Stomach (tissue), 9 donors: ENCODE data around the gene CLTCL1. TPM values are rescaled to one million over a fixed set of nuclear protein-coding genes. Genes with fewer than 3 reads are reported as not detected.

ENCODE experiments used
- DNase-seq, 2 donors: peaks; one replicate each; pipeline versions ENCODE4 v3.0.0 to v3.0.0-alpha.2; 2013 to 2019
- H3K27ac ChIP-seq, 5 donors: fragments of 200-600 bp in 4 of 5; sonication (generic) in 4 of 5; one replicate each; pipeline ENCODE4 v1.5.1; 2013 to 2019; ENCODE audit warnings: mild to moderate bottlenecking in 1 of 5, moderate library complexity in 1 of 5
- H3K27me3 ChIP-seq, 3 donors: fragments of 200-600 bp; sonication (generic); one replicate each; pipeline ENCODE4 v1.5.1; 2017 to 2019; ENCODE audit warnings: mixed run types in 1 of 3
- H3K36me3 ChIP-seq, 4 donors: fragments of 200-600 bp; sonication (generic); 1 replicate in 3 of 4; 2 replicates in 1 of 4; pipeline ENCODE4 v1.5.1; 2016 to 2019
- H3K4me1 ChIP-seq, 4 donors: fragments of 200-600 bp; sonication (generic); one replicate each; pipeline ENCODE4 v1.5.1; 2016 to 2019
- H3K4me3 ChIP-seq, 4 donors: fragments of 200-600 bp; sonication (generic) in 3 of 4; one replicate each; pipeline ENCODE4 v1.5.1; 2016 to 2019; ENCODE audit warnings: mild to moderate bottlenecking in 1 of 4
- H3K9me3 ChIP-seq, 4 donors: fragments of 200-600 bp; sonication (generic); one replicate each; pipeline ENCODE4 v1.5.1; 2016 to 2019
- EP300 ChIP-seq: sonication (generic); formaldehyde crosslinking; IDR thresholded peaks from one replicate; pipeline ENCODE4 v1.6.1; 2017; ENCODE audit warnings: antibody characterized with exemption
- POLR2A ChIP-seq, 4 donors: fragments of 450-650 bp; IDR thresholded peaks; one replicate each; pipeline ENCODE4 v1.6.1; 2016; ENCODE audit warnings: antibody characterized with exemption in 4 of 4, control low read depth in 2 of 4, mild to moderate bottlenecking in 1 of 4, moderate library complexity in 1 of 4
- POLR2AphosphoS5 ChIP-seq, 3 donors: sonication (generic); formaldehyde crosslinking; IDR thresholded peaks; one replicate each; pipeline ENCODE4 v1.6.1; 2016; ENCODE audit warnings: antibody characterized with exemption in 3 of 3
- WGBS, 5 donors: extraction: QIAGEN DNeasy Blood & Tissue Kit in 3 of 5; methylation state at CpG; one replicate each; pipeline versions ENCODE4 v1.1.5 to v1.1.7; 2013 to 2018; 5-methylcytosine and 5-hydroxymethylcytosine counted together
- intact Hi-C: fragments of 100-400 bp; cut with DNase I; formaldehyde crosslinking; loops from one replicate; pipeline ENCODE4 v1.15.1; 2023; ENCODE audit warnings: low total_unique reads
- polyA plus RNA-seq, 3 donors: library from polyadenylated mRNA; stranded (reverse); fragments of 200-250 nt; gene quantifications; one replicate each; pipeline ENCODE4 v1.2.3, GENCODE V29; 2013
- total RNA-seq, 5 donors: library from RNA; depleted of rRNA; stranded (reverse); fragments of >200 nt; gene quantifications; one replicate each; pipeline versions ENCODE4 v1.1.0 to v1.2.3, GENCODE V29; 2014 to 2016
- TF ChIP-seq, protein P1 (sequence below), 7 experiments: fragments of 450-650 bp in 4 of 7; fragments of 200-600 bp in 3 of 7; sonication (generic) in 3 of 7; IDR thresholded peaks; one replicate each; pipeline ENCODE4 v1.5.1; 2016 to 2019; ENCODE audit warnings: antibody characterized with exemption in 7 of 7, control low read depth in 2 of 7, mild to moderate bottlenecking in 1 of 7
- donor health status: healthy with polysubstance abuse.
- donor health status: Bipolar disorder and iron deficiency.
- donor health status: healthy.

CLTCL1 gene
- total and polyA plus RNA-seq, 8 donors, result 3.0 to 10.1 (median 4.7) TPM

DNA sequence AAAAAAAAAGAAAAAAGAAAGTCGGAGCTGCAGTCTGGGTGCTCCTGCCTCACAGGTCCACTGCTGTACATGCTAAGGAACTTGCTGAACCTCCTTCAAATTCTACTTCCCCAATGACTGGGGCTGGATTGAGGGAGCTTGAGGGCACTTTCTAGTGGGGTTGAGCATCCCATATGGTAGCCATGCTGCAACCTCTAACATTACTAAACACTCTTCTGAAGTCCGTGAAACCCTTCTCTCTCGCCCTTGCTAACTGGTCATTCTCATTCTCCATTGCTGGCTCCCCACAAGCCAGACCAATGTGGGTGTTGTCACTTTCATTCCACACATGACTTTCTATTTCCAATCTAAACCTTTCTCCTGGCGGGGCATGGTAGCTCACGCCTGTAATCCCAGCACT lies 148.3 kb downstream of the CLTCL1 start:
- peak overlapping the region in 3 of 4 donors; percentile 72 to 87 (median 82) for H3K4me3 ChIP-seq
- 86 to 94% (median 88%) methylated on average over 5 of the region's 5 CpGs for WGBS, 5 donors

DNA sequence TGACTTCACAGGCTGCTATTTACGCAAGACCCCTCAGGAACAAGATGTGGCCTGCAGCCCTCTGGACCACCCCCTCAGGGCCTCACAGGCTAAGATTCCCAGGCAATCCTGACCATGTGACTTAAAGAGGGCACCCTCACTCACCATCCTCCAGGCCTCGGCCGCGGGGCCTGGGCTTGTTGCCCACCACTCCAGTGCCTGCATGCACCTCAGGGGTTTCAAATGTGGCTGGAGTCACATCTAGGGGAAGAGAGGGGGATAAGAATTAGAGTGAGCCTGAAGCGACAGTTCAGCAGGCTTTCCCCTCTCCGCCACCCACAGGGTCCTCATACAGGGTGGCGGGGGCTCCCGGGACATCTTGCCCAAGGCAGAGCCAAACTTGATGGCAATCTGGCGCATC lies 149.1 kb downstream of the CLTCL1 start:
- WGBS, 5 donors, result 93 to 98% (median 97%) methylated on average over 9 of the region's 9 CpGs
- intact Hi-C loops, result no loop called here
- DNase-seq, result no peak
- Histone ChIP-seq H3K27ac (no peak overlapping the region), H3K9me3 (no peaks in the 10 kb centered on the region), H3K36me3 (peaks cover 44 to 55% (median 54%) of the 10 kb centered on the region in 4 donors), H3K4me3 (no peak overlapping the region), H3K27me3 (peaks cover 0 to 4% (median 3%) of the 10 kb centered on the region in 3 donors), H3K4me1 (peaks cover 9 to 14% (median 11%) of the 10 kb centered on the region in 4 donors)
- no peak for TF ChIP-seq EP300
- no peak for TF ChIP-seq POLR2A (IDR thresholded peaks at IDR 0.05)
- TF ChIP-seq, protein P1, sequence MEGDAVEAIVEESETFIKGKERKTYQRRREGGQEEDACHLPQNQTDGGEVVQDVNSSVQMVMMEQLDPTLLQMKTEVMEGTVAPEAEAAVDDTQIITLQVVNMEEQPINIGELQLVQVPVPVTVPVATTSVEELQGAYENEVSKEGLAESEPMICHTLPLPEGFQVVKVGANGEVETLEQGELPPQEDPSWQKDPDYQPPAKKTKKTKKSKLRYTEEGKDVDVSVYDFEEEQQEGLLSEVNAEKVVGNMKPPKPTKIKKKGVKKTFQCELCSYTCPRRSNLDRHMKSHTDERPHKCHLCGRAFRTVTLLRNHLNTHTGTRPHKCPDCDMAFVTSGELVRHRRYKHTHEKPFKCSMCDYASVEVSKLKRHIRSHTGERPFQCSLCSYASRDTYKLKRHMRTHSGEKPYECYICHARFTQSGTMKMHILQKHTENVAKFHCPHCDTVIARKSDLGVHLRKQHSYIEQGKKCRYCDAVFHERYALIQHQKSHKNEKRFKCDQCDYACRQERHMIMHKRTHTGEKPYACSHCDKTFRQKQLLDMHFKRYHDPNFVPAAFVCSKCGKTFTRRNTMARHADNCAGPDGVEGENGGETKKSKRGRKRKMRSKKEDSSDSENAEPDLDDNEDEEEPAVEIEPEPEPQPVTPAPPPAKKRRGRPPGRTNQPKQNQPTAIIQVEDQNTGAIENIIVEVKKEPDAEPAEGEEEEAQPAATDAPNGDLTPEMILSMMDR (IDR thresholded peaks at IDR 0.05), result no peak
- no peak for TF ChIP-seq POLR2AphosphoS5 (IDR thresholded peaks at IDR 0.05)

More for the DNA sequence above, 148.3 kb downstream of the CLTCL1 start:
- intact Hi-C loops, result no loop called here
- Histone ChIP-seq H3K27ac (no peak overlapping the region), H3K9me3 (no peaks in the 10 kb centered on the region), H3K27me3 (peaks cover 0 to 12% (median 11%) of the 10 kb centered on the region in 3 donors), H3K36me3 (peaks cover 36 to 47% (median 45%) of the 10 kb centered on the region in 4 donors), H3K4me1 (peaks cover 9 to 14% (median 11%) of the 10 kb centered on the region in 4 donors)
- no peak for DNase-seq
- TF ChIP-seq, protein P1 (IDR thresholded peaks at IDR 0.05), result no peak
- TF ChIP-seq EP300 (no peak), POLR2AphosphoS5 (IDR thresholded peaks at IDR 0.05) (no peak), POLR2A (IDR thresholded peaks at IDR 0.05) (no peak)

DNA sequence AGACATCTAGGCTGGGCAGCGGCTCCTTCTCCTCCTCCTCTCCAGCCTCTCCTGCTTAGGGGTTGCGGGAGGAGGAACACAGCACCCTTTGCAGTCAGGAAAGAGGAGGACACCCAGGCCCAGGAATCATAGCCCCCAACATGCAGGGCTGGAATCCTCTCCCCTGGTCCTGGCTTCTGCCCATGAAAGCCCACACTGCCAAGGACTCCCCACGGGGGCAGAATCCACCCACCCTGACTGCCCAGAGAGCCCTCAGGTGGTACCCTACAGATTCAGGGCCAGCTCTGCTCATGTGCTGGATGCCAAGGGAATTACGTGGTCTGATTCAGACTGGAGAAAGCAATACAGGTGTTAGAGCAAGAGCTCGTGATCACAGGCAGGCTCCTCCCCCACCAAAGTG lies 151.5 kb downstream of the CLTCL1 start:
- DNase-seq, result no peak
- H3K36me3 ChIP-seq, result peaks cover 58 to 80% (median 78%) of the 10 kb centered on the region in 4 donors

DNA sequence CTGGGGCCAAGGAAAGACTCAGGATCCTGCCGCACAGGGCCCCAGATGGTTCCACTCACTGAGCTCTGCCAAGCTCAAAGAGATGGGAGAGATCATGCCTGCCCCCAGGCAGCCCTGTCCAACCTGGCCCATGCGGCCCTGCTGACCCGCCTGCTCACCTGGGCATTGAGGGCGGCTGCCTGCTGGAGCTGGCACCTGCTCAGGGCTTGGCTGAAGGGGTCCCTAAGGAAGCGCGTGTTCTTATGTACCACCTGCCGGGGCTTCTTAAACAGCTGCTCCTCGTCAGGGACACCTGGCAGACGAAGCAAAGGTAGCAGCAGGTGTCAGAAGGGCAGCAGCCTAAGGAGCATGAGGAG lies 152.5 kb downstream of the CLTCL1 start:
- Histone ChIP-seq H3K4me3 (no peak overlapping the region), H3K36me3 (peaks cover 65 to 90% (median 88%) of the 10 kb centered on the region in 4 donors), H3K27ac (no peak overlapping the region), H3K4me1 (peaks cover 8 to 12% (median 9%) of the 10 kb centered on the region in 4 donors), H3K27me3 (no peaks in the 10 kb centered on the region), H3K9me3 (no peaks in the 10 kb centered on the region)
- intact Hi-C loops, result no loop called here
- 93 to 98% (median 94%) methylated on average over 6 to 9 of the region's 9 CpGs for WGBS, 5 donors
- DNase-seq, result no peak
- no peak for TF ChIP-seq EP300
- TF ChIP-seq POLR2A (IDR thresholded peaks at IDR 0.05), result no peak
- TF ChIP-seq, protein P1 (IDR thresholded peaks at IDR 0.05), result no peak
- TF ChIP-seq POLR2AphosphoS5 (IDR thresholded peaks at IDR 0.05), result no peak

More for the DNA sequence above, 151.5 kb downstream of the CLTCL1 start:
- WGBS, 5 donors, result 86 to 97% (median 90%) methylated on average over 3 to 5 of the region's 5 CpGs
- no peak for TF ChIP-seq EP300
- intact Hi-C loops, result no loop called here
- Histone ChIP-seq H3K4me1 (peaks cover 9 to 14% (median 11%) of the 10 kb centered on the region in 4 donors), H3K4me3 (no peak overlapping the region), H3K27me3 (no peaks in the 10 kb centered on the region), H3K27ac (no peak overlapping the region), H3K9me3 (no peaks in the 10 kb centered on the region)

DNA sequence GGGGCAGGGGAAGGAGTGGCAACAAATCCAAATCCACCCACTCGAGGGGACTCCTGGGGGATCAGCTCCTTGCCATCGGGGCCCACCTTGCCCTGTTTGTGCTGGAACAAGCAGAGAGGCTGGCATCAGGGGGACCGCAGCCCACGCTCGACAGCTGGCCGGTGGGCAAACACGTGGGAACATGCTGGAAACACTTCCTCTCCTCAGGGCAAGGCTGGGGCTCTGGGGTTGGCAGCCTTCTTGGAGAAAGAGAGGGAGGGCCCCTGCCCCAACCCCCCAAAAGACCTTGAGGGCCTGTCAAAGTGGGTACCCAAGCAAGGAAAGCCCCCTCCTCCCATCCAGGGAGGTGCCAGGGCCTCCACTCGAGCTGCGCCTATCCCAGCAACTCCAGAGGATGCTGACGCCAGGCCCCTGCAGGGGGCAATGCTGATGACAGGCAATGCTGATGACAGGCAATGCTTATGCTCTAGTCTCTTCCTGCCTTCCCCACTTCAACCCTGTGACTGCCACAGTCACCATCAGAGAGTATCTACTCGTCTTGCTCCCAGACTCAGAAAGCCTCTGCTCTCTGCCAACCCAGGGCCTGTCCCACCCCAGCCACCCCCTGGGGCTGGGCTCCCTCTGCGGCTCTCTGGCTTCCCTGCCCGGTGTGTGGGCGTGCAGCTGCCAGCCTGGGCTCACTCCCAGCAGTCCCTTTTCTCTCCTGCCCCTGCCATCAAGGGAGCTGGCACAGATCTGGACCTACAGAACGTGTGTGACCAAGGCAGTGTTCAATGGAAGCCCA lies 153.1 kb downstream of the CLTCL1 start:
- Histone ChIP-seq H3K27ac (no peak overlapping the region), H3K27me3 (no peaks in the 10 kb centered on the region), H3K9me3 (no peaks in the 10 kb centered on the region), H3K4me3 (no peak overlapping the region), H3K36me3 (peaks cover 71 to 95% (median 93%) of the 10 kb centered on the region in 4 donors), H3K4me1 (peaks cover 2 to 6% (median 4%) of the 10 kb centered on the region in 4 donors)
- intact Hi-C loops, result no loop called here
- DNase-seq, result no peak
- WGBS, 5 donors, result 89 to 93% (median 90%) methylated on average over 14 to 15 of the region's 15 CpGs
- TF ChIP-seq, protein P1 (IDR thresholded peaks at IDR 0.05), result no peak
- TF ChIP-seq POLR2A (IDR thresholded peaks at IDR 0.05) (no peak), EP300 (no peak), POLR2AphosphoS5 (IDR thresholded peaks at IDR 0.05) (no peak)
